Stimulated activated CD4-positive, alpha-beta T cell treated with anti-CD3 and anti-CD28 coated beads, Interleukin-15, amount 100 ng/mL, for 48 hours (primary cell): ENCODE data around the gene RBM4.
A peak's percentile ranks its signal among the peaks of the same experiment; 100 is the strongest.

ENCODE experiments used
- DNase-seq, 2 donors: peaks; one replicate each; pipeline ENCODE4 v3.0.0-alpha.2; 2020; ENCODE audit warnings: low read depth in 2 of 2

RBM4 gene

DNA sequence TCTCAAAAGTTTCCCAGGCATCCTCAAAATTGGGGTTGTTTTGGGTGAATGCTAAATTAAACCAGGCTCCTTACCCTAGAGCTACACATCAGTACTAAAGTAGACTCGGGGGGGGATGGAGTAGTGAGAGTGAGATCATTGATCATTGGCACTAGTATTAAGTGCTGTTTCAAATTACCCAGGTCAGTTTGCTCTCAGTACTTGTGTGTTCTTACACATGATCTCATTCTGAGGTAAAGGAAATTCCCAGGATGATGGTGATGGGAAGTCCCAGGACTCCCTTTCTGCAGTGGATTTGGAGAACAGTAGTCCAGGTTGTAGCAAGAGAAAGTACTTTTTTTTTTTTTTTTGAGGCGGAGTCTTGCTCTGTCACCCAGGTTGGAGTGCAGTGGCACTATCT lies 12.5 kb downstream of the RBM4 start:
- DNase-seq, result no peak

DNA sequence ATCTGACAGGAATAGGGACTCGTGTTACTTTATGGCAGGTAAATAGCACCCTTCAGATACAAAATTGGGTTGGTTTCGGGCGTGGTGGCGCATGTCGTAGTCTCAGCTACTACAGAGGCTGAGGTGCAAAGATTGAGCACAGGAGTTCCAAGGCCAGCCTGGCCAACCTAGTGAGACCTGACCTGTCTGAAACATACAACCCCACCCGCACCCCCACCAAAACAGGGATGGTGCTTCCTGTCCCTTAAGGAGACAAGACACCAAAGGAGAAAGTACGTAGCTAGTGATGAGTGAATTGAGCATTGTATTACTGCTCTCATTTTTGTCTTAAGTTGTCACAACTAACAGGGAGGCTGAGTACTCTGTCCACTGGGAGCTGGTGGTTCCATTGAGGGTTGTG lies 14.1 kb downstream of the RBM4 start:
- DNase-seq, result no peak

DNA sequence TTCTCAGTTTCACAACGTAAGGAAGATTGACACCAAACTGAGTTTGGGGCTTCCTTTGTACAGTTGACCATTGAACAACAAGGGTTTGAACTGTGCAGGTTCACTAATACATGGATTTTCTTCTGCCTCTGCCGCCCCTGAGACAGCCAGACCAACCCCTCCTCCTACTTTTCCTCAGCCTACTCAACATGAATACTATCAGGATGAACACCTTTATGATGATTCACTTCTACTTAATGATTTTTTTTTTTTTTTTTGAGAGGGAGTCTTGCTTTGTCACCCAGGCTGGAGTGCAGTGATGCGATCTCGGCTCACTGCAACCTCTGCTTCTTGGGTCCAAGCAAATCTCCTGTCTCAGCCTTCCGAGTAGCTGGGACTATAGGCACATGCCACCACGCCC lies 14.6 kb downstream of the RBM4 start:
- DNase-seq, result no peak

DNA sequence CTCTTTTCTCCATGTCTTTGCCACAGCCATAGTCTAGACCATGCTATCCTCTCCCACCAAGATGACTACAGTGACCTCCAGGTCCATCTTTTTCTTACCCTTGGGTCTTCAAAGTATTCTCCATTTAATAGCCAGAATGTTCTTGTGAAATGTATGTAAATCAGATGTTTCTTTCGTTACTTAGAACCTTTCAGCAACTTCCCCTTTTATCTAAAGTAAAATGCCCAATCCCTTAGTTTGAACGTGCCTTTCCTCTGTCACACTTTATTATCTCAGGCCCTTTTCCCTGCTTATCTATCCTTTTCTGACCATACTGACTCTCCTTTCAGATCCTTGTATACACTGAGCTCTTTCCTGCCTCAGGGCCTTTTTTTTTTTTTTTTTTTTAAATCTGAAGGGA lies 21.3 kb downstream of the RBM4 start:
- DNase-seq, result no peak

DNA sequence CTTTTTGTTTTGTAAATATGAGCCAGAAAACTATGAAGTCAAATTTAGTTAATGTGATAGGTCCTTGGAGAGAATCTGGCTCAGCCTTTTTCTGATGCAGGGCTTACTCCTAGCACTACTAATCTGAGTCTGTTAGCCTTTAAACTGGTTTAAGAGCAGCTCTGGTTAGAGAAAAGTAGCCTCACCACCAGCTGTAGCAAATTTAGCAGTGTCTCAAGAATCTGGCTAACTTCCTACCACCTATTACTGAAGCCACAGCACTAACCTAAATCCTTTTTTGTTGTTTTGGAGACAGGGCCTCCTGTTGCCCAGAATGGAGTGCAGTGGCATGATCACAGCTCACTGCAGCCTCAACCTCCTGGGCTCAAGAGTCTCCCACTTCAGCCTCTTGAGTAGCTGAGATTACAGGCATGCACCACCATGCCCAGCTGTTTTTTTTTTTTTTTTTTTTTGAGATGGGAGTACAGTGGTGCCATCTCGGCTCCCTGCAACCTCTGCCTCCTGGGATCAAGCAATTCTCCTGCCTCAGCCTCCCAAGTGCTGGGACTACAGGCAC lies 25.3 kb downstream of the RBM4 start:
- DNase-seq, result no peak

DNA sequence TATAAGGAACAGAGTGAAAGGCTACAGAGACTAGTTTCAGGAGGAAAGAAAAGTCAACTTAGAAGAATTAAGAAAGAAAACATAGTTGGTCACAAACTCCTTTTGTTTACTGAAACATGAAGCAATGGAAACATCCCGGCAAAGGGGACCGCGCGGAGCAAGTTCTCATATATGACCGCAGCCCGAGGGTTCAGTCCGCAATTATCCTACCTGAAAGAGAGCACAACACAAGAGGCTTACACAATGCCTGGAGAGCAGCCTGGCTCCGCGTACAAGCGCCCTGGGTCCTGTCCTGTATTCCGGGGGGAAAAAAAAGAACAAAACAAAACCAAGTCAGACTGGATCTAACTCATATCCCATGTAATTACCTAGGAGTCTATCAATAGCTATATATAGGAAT lies 26.9 kb downstream of the RBM4 start:
- no peak for DNase-seq

DNA sequence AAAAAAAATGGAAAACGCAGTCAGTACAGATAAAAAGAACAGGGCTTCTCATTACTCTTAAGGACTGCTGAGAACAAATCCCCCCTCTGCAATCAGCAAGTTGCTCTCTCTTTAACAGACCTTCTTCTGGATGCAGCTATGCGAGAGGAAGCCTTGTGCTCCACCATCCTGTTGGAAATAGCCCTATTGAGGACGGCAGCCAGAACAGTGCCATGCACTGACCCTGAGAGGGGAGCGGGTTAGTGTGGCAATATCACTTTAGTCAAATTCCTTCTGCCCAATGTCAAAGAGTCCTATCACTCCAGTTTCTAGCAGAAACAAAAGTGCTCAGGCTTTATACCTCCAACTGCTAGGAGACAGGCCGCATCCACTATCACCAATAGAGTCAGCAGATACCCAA lies 32.3 kb downstream of the RBM4 start:
- no peak for DNase-seq

DNA sequence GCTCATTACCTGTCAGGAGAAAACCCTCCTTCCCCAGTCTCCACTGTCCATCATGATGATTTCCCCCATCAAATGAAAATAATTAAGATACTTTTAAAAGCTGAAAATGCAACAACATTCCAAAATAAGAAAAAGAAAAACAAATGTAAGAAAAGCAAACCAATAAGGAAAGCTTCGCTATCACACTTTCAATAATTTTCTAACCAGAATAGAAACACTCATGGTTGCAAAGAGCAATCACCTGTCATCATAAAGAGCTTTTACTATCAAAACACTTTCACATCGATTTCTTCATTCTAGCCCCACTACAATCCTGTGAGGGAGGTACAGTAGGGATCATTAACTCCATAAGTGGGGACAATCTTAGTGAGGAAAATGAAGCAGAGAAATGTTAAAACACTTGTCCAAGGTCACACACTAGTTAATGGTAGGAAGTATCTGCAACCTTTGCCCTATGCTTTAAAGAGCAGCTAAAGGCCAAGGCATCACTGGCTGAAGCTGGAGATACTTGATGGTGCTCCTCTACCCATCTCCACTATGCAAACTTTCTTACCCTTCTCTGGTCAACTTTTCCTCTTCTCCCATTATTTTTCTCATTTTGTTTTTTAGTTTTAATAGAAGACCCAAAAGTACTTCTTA lies 36.6 kb downstream of the RBM4 start:
- DNase-seq, result no peak

DNA sequence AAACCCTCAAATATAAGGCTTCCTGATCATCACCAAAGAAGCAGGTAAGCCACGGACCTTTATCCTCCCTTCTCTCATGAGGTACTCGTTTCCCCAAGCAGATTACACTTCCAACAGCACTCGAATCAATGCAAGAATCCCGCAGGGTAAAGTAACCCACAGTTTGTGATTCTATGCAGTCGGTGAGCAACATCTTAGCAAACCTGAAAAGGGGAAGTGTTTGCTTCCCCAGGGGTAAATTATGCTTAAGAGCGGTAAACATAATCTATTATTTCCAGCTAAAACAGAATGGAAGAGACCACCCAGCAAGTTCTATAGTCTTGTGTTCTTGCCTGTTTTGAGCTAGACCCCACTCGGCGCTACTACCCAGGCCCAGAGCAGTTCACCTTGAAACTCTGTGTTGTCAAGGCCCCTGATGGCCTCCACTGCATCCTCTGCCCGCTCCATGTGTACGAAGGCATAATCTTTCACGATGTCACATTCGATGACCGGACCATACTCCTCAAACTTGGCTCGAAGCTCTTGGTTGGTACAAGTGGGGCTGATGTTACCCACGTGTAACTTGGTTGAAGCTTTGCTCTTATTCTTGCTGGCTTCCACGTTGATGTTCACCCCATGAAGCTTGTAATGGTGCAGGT lies 37.9 kb downstream of the RBM4 start:
- no peak for DNase-seq

DNA sequence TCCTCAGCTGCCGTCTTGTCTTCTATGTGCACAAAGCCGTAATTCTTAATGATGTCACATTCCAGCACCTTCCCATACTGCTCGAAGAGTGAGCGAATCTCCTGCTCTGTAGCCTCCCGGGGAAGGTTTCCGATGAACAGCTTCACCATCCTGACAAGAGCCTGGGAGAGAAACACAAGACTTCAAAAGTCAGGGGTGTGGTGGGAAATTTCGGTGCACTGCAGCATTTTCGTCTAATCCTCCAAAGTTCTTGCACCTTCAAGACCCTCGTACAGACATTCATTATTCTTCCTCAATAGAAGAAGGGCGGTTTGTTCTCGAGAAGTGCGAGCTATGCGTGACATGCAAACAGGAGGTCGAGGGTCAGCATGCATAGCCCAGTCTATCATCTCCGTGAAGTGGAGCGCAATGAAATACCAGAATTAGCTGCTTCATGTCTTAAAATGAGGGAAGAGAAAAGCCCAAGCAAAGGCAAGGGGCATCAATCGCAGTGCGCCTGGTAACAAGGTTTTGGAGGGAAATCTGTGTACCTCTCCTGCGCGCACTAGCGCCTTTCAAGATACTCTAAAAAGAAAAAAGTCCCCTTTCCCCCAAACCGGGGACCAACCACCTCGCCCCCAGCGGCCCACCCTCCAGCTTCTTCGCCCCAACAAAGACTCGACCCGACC lies 38.6 kb downstream of the RBM4 start:
- no peak for DNase-seq

DNA sequence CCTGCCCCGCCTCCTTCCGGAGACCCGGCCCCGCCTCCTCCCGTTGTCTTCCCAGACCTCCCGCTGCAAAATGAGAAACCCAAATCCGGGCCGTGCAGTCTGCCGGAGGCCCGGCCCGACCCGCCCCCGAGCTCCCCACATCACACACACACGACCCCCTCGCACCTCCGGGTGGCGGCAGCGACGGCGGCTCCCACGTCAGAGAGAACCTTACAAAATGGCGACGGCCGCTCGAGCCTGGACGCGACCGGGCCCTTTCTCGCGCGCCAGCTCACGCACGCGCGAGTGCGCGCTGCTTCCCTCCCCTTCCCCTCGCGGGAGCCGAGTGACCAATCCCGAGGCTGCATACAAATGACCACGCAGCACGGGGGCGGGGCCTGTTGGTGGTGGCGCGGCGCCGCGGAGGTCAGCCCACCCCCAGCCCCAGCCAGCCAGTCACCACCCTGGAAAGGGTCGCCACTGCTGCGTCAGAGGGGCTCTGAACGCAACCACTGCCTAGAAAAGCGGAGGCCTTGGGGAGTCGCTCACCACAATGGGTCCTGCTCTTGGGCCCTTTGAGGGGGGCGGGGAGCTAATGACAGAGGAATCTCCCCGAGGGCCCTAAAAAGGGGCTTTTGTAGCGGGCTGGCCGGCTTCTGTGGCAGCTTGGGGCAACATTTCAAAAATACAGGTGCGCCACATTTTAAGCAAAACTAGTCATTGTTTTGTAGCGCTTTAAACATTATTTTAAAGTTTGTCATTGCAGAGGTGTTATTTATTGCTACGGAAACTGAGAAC lies 39.3 kb downstream of the RBM4 start, which contains the start of gene RBM4B:
Gene RBM4B, minus strand, starts transcription at position 289 of the 777 bp plus-strand sequence. CDS start 808 bp downstream, outside the sequence.
- peak; percentile 93 to 95 for DNase-seq

DNA sequence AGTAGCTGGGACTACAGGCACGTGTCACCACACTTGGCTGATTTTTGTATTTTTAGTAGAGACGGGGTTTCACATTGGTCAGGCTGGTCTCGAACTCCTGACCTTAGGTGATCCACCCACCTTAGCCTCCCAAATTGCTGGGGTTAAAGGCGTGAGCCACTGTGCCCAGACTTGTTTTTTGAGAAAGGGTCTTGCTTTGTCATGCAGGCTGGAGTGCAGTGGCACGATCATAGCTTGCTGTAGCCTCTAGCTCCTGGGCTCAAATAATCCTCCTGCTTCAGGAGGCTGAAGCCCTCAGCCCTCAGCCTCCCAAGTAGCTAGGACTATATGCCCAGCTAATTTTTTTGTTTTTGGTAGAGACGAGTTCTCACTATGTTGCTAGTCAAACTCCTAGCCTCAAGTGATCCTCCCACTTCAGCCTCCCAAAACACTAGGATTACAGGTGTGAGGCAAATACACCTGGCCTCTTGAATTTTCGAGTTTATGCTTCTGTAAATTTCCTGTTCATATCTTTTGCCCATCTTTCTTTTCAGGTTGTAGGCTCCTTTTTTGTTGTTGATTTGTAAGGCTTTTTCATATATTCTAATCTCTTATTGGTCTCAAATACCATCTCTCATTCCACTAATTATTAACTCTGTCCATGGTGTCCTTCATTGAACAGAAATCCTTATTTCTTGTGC lies 42.6 kb downstream of the RBM4 start:
- no peak for DNase-seq

DNA sequence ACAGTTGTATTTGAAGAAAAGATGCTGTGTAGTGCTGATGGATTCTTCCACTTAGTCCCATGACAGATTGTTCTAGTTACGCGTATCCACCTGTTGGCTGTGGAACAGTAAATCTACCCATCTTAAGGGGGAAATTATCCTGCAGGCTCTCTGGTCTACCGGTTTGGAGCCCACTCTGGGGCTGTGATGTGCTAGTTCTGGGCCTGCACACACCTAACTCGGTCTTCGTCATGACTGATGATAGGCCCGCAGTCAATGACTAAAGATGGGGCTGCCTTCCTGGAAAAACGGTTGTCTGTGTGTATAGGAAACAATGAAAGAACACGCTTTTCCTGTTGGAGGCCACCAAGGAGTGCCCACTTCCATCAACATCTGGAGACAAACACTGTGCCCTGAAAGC lies 45.4 kb downstream of the RBM4 start:
- no peak for DNase-seq

DNA sequence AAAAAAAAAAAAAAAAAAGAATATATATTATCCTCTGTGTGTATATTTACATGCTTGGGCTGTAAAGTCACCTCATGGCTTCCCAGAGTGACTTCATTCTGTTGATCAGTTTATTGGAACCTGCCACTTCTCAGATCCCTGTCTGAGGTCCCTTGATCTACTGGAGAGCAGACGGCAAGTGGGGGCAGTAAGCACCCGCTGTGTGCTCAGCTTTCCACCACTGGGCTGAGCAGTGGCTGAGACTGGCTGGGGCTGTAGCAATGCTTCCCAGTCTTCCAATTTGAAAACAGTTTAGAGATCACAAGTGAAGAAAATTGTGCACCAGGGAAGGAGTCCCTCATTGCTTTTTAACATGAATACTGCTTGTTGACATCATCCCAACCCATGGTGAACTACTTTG lies 46.1 kb downstream of the RBM4 start:
- DNase-seq, result no peak

DNA sequence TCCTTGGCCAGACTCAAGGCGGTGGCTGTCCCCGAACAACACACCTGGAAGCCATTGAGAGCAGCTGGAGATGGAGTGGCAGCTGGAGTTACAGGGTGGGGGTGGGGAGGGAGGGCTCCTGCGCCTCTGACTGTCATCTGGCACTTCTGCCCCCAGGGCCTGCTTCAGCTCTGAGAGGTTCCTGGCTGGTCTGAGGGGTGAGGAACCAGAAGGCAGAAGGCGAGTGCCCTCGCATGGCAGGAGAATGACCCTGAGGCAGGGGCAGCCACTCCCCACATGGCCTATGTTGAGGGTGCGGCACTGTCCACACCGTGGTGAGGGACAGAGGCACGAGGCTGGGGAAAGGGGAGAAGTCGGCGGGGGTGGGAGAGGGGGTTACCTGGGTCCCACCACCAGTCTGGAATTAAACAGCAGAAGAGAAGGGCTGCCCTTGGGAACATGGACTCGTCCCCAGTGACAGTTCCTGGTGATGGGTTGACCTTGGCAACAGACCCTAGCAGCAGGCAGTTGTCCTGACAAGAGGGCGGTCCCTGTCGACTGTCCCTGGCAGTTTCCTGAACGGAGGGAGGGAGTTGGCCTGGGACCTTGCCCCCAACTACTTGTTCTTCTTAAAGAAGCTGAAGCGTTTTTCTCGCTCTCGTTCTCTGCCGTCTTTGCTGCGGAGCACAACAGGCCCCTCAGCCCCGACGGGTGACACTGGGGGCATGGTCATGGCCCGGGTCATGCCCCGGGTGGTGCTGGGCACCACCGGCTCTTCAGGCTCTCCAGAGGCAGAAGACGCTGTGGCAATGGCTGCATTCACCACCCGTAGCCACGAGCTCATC lies 47.0 kb downstream of the RBM4 start:
- DNase-seq, result no peak

DNA sequence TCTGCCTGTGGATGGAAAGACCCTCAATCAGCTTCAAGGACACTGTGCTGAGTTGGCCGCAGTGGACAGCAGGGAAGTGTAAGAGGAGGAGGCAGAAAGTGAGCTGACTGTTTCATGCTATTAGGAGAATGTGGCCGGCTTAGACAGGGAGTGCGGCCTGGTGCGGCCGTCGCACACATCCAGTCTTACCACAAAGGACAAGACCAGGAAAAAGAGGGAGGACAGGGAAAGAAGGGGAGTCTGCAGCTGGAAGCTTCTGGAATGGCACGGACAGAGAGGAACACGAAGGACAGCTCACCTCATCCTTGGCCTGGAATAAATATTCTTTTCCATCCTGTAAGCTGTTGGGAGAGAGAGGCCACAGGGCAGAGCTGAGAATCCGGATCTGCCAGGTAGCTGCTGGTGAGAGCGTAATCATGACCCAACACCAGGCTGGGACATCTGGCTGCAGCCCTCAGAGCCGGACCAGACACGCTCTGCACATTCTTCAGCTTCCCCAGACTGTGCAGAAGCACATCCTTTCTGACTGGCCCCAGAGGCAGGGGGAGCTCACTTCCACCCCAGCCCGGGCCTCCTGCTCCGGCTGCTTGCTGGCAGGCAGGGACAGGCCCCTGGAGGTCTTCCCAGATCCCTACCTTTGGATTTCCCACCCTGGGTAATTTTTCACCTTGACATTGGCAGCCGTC lies 47.7 kb downstream of the RBM4 start:
- no peak for DNase-seq

DNA sequence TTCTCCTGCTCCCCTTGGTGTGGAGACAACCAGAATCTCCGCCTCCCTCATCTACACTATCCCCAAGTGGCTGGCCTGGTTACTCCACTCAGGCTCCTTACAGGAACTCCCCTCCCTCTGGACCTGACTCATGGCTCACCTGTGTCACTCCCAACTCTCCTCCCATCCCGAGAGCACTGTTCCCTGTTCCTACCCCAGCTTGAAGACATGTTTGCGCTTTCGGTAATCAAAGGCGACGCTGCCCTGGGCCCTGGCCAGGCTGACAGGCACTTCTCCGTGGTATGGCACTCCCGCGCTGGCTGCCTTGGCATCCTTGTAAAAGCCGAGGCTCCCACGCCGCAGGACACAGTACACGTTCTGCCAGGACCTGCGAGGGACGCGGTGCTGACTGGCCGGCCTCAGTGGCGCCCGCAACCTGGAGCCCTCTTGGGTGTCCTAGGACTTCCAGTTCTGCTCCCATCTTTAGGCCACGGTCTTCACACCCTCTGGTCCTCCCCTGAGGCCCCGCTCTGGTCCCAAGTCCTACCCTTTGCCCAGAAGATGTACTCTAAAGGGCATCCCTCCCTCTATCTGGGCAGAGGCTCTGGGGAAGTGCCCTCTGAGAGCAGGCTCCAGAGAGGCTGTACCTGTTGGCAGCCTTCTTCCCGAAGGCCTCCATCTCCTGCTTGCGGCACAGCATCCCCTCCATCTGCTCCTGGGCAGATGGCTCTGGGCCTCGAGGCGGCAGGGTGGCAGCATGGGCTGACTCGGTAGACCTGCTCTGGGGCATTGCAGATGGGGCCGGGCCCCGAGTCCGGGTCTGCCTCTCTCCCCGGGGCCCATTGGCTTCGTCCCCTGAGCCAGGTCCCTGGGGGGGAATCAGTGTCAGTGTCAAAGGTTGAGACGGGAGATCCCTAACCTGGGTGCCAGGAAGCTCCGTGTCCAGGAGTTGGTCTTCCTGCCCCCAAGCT lies 48.6 kb downstream of the RBM4 start:
- no peak for DNase-seq

DNA sequence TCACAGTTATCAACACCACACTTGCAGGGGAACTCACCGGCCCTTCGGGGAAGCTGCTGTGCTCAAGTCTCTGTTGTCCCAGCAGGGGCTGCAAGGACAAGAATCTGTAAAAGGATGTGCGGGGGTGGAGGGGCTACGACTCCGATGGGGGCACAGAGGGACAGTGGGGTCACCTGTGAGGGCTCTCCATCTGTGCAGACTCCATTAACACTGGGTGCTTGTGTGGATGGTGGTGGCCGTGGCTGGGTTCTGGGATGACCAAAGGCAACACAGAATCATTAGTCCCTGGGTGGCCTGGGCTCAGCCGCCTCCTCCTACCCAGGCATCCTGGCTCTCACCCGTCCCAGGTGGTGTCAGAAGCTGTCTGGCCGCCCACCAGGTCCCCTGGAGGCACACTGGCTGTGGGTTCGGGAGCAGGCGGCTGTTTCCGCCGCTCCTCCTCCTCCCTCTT lies 49.4 kb downstream of the RBM4 start:
- DNase-seq, result no peak
